Activated CD8-positive, alpha-beta T cell treated with anti-CD3 and anti-CD28 coated beads for 36 hours (primary cell): Measurements from ENCODE around the gene MYH11. TPM values are rescaled to one million over a fixed set of nuclear protein-coding genes. Genes with fewer than 3 reads are reported as not detected.

Experiments
- ATAC-seq: fragments of 200-7000 bp; cut with Tn5 transposase; one replicate; pipeline ENCODE4 v1.10.0; 2021; ENCODE audit warnings: mild to moderate bottlenecking, moderate library complexity
- CTCF ChIA-PET: fragments of 350-600 bp; sonication (Branson Sonifier 250); formaldehyde crosslinking; loops from one replicate; lab custom pipeline; 2021; ENCODE audit warnings: antibody characterized with exemption; lab: Charles Lee
- POLR2A ChIA-PET: fragments of 350-600 bp; sonication (Branson Sonifier 250); formaldehyde crosslinking; loops from one replicate; lab custom pipeline; 2021; ENCODE audit warnings: antibody characterized with exemption; lab: Charles Lee
- DNase-seq: peaks from one replicate; pipeline ENCODE4 v3.0.0-alpha.2; 2020
- H3K27ac Mint-ChIP-seq: one replicate; pipeline ENCODE4 v1.8.0; 2021; ENCODE audit warnings: mild to moderate bottlenecking, mixed read lengths
- H3K27me3 Mint-ChIP-seq: one replicate; pipeline ENCODE4 v1.8.0; 2021; ENCODE audit warnings: mixed read lengths
- H3K36me3 Mint-ChIP-seq: one replicate; pipeline ENCODE4 v1.8.0; 2021; ENCODE audit warnings: low read depth, mixed read lengths
- H3K4me1 Mint-ChIP-seq: one replicate; pipeline ENCODE4 v1.8.0; 2021; ENCODE audit warnings: low read depth, mixed read lengths
- H3K4me3 Mint-ChIP-seq: one replicate; pipeline ENCODE4 v1.8.0; 2021; ENCODE audit warnings: mild to moderate bottlenecking, moderate library complexity, mixed read lengths
- H3K9me3 Mint-ChIP-seq: one replicate; pipeline ENCODE4 v1.8.0; 2021; ENCODE audit warnings: mixed read lengths
- intact Hi-C: fragments of 100-400 bp; cut with micrococcal nuclease; formaldehyde crosslinking; loops from one replicate; pipeline ENCODE4 v1.10.0; 2022
- total RNA-seq, 2 experiments: library from RNA; stranded (reverse); gene quantifications; one replicate each; pipeline ENCODE4 v1.2.3, GENCODE V29; 2021
- TF ChIP-seq, protein P1 (sequence below): fragments of 200-600 bp; IDR thresholded peaks from one replicate; pipeline ENCODE4 v1.8.0; 2022; ENCODE audit warnings: antibody characterized with exemption, mild to moderate bottlenecking

Gene MYH11
- total RNA-seq, 2 experiments from 2014 or later = not detected

DNA sequence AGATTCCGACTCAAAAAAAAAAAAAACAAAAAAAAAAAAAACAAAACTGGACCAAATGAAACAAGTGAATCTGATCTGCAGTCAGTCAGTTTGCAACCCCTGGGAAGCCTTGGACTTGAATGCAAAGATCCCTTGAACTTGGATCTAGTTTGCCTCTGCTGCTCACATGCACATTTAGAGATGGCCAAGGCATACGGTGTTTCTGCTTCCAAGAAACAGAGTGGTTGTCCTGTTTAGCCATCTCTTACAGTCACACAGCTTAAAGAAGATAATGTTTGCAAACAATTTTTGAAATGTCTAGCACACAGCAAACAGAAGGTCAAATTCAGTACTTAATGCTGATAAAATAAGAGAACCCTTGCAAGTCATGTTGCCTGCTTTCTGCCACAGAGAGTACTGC lies 202.2 kb downstream of the MYH11 start:
- H3K36me3 Mint-ChIP-seq = peaks cover 43% of the 10 kb centered on the region
- H3K4me3 Mint-ChIP-seq = no peak overlapping the region
- ATAC-seq = no peak
- TF ChIP-seq, protein P1, sequence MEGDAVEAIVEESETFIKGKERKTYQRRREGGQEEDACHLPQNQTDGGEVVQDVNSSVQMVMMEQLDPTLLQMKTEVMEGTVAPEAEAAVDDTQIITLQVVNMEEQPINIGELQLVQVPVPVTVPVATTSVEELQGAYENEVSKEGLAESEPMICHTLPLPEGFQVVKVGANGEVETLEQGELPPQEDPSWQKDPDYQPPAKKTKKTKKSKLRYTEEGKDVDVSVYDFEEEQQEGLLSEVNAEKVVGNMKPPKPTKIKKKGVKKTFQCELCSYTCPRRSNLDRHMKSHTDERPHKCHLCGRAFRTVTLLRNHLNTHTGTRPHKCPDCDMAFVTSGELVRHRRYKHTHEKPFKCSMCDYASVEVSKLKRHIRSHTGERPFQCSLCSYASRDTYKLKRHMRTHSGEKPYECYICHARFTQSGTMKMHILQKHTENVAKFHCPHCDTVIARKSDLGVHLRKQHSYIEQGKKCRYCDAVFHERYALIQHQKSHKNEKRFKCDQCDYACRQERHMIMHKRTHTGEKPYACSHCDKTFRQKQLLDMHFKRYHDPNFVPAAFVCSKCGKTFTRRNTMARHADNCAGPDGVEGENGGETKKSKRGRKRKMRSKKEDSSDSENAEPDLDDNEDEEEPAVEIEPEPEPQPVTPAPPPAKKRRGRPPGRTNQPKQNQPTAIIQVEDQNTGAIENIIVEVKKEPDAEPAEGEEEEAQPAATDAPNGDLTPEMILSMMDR = no peak
- POLR2A ChIA-PET = interaction anchor here (1.3 kb wide), 1 partner anchor 11 kb away, joined by 5 read pairs; no protein-coding TSS in a partner anchor
- intact Hi-C loops = no loop called here
- H3K27me3 Mint-ChIP-seq = no peaks in the 10 kb centered on the region
- peaks cover 42% of the 10 kb centered on the region for H3K4me1 Mint-ChIP-seq
- no peaks in the 10 kb centered on the region for H3K9me3 Mint-ChIP-seq
- H3K27ac Mint-ChIP-seq = peak overlapping the region; percentile 8
- no peak for DNase-seq
- CTCF ChIA-PET = no interaction called here

DNA sequence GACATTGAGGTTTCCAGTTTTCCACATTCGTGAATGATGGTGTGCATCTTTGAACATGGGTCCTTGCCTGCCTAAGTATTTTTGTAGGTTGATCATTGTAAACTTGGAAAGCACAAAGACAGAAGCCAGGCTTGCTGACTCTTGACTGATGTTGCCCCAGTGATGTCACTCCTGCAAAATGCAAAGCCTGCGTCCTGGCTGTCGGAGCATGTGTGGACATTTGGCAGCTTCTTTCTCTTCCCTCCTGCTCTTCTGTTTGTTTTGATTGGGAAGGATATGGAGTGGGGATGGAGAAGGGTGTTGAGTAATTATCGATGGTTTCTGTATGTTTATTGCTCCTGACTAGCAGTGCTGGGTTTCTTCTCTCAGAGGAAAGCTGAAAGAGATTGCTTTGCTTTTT lies 203.6 kb downstream of the MYH11 start:
- H3K4me3 Mint-ChIP-seq = peak overlapping the region; percentile 20

More for the DNA sequence above, 203.6 kb downstream of the MYH11 start:
- Mint-ChIP-seq H3K9me3 (no peaks in the 10 kb centered on the region), H3K4me1 (peaks cover 36% of the 10 kb centered on the region), H3K27me3 (no peaks in the 10 kb centered on the region), H3K36me3 (peaks cover 36% of the 10 kb centered on the region), H3K27ac (peak overlapping the region; percentile 36)
- intact Hi-C loops = no loop called here
- TF ChIP-seq, protein P1 = no peak
- ChIA-PET POLR2A (interaction anchor here (0.6 to 1.7 kb wide), 5 partner anchors 9 to 21 kb away, joined by 3 to 6 read pairs (median 5); no protein-coding TSS in a partner anchor), CTCF (interaction anchor here (0.6 to 1.1 kb wide), 2 partner anchors 10 to 294 kb away, joined by 3 read pairs; partner anchors contain the start of gene MARF1)
- no peak for ATAC-seq
- no peak for DNase-seq

Other genes with a start within 250 kb of the MYH11 start
- 10 to 100 TPM; 55.7 to 56.0 TPM for gene MARF1, start 213.9 kb downstream of the MYH11 start, total RNA-seq
- 100 to 1,000 TPM in 1 of 2 experiments, 10 to 100 TPM in 1; 97.6 to 103 TPM for gene NDE1, start 206.8 kb downstream of the MYH11 start, total RNA-seq
- 10 to 100 TPM; 34.5 to 39.0 TPM for gene CEP20, start 31.6 kb upstream of the MYH11 start, total RNA-seq
- 10 to 100 TPM; 64.5 to 67.6 TPM for gene ABCC1, start 92.6 kb upstream of the MYH11 start, total RNA-seq